ENCODE measurements around the gene SUSD6.
A peak's percentile ranks its signal among the peaks of the same experiment; 100 is the strongest.

Gene SUSD6

GRCh38 chr14:69611172-69612013 is at the start of gene SUSD6:
TSS of gene SUSD6 (plus strand) at chr14:69611596. CDS start at chr14:69658593, 46,997 bp downstream.
- peak; percentile 81 for DNase-seq (ENCODE audit: low read depth)

GRCh38 chr14:69561893-69562292 is 49.5 kb upstream of the SUSD6 start:
- no peak for DNase-seq (ENCODE audit: low read depth)

- no peak for DNase-seq (ENCODE audit: low read depth)
Measured at GRCh38 chr14:69567563-69567962, 43.8 kb upstream of the SUSD6 start.

- DNase-seq (ENCODE audit: low read depth): no peak
Measured at GRCh38 chr14:69569859-69570258, 41.5 kb upstream of the SUSD6 start.

- no peak for DNase-seq (ENCODE audit: low read depth)
Measured at GRCh38 chr14:69570836-69571330, 40.5 kb upstream of the SUSD6 start.

GRCh38 chr14:69571449-69572029 is 39.9 kb upstream of the SUSD6 start:
- no peak for DNase-seq (ENCODE audit: low read depth)

GRCh38 chr14:69572030-69572840 is 39.2 kb upstream of the SUSD6 start:
- DNase-seq (ENCODE audit: low read depth): no peak

- no peak for DNase-seq (ENCODE audit: low read depth)
Measured at GRCh38 chr14:69572841-69573135, 38.6 kb upstream of the SUSD6 start.

GRCh38 chr14:69573205-69573830 is 38.1 kb upstream of the SUSD6 start:
- no peak for DNase-seq (ENCODE audit: low read depth)

- DNase-seq (ENCODE audit: low read depth): no peak
Measured at GRCh38 chr14:69573831-69574262, 37.5 kb upstream of the SUSD6 start.

- DNase-seq (ENCODE audit: low read depth): peak; percentile 33
Measured at GRCh38 chr14:69574263-69574953, 37.0 kb upstream of the SUSD6 start, which contains the start of gene CCDC177. TSS of gene CCDC177 (minus strand) at chr14:69574871. CDS start at chr14:69573622, 1,249 bp downstream.

GRCh38 chr14:69574954-69575295 is 36.5 kb upstream of the SUSD6 start:
- no peak for DNase-seq (ENCODE audit: low read depth)

GRCh38 chr14:69579476-69579875 is 31.9 kb upstream of the SUSD6 start:
- DNase-seq (ENCODE audit: low read depth): no peak

- DNase-seq (ENCODE audit: low read depth): no peak
Measured at GRCh38 chr14:69580009-69580577, 31.3 kb upstream of the SUSD6 start.

- DNase-seq (ENCODE audit: low read depth): no peak
Measured at GRCh38 chr14:69581316-69581935, 30.0 kb upstream of the SUSD6 start.

- DNase-seq (ENCODE audit: low read depth): no peak
Measured at GRCh38 chr14:69582212-69582611, 29.2 kb upstream of the SUSD6 start.

GRCh38 chr14:69582829-69583228 is 28.6 kb upstream of the SUSD6 start:
- DNase-seq (ENCODE audit: low read depth): no peak

GRCh38 chr14:69584389-69584788 is 27.0 kb upstream of the SUSD6 start:
- DNase-seq (ENCODE audit: low read depth): no peak

GRCh38 chr14:69586404-69586803 is 25.0 kb upstream of the SUSD6 start:
- DNase-seq (ENCODE audit: low read depth): no peak

GRCh38 chr14:69587389-69587788 is 24.0 kb upstream of the SUSD6 start:
- no peak for DNase-seq (ENCODE audit: low read depth)

- DNase-seq (ENCODE audit: low read depth): no peak
Measured at GRCh38 chr14:69591317-69591716, 20.1 kb upstream of the SUSD6 start.
